ENCODE results near the gene CEBPB. TPM values are rescaled to one million over a fixed set of nuclear protein-coding genes. Genes with fewer than 3 reads are reported as not detected.

The CEBPB gene
- total RNA-seq, 1 donor from 2014 or later = 118 TPM

DNA sequence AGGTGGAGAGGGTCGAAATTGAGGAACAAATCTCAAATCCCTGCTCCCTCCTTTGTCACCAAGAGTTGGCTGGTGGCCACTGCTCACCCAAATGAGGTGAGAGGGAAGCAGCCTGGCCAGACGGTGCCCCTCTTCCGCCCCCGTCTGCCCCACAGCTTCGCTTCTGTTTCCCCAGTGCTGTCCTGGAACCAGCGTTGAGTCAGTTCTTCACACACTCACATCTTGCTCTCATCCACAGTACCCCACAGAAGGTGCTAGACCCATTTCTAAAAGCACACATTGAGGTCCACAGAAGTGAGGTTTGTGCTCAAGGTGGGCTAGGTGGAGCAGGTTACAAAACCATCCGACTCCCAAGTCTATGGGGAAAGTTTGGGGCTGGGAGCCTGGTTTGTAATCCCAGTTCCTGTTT is 3.8 kb downstream of the CEBPB start:
- DNase-seq (ENCODE audit: low read depth) (no peak), FAIRE-seq (no peak)
- Histone ChIP-seq H3K4me3 (ENCODE audit: low read depth, low read length) (no peak overlapping the region), H3K27me3 (ENCODE audit: control insufficient read depth, insufficient read depth, low read length) (no peaks in the 10 kb centered on the region), H3K36me3 (ENCODE audit: control insufficient read depth, insufficient read depth, low read length) (peaks cover 4% of the 10 kb centered on the region)
- no peak for TF ChIP-seq CTCF (IDR thresholded peaks at IDR 0.05; ENCODE audit: insufficient read depth, low read length, severe bottlenecking)

DNA sequence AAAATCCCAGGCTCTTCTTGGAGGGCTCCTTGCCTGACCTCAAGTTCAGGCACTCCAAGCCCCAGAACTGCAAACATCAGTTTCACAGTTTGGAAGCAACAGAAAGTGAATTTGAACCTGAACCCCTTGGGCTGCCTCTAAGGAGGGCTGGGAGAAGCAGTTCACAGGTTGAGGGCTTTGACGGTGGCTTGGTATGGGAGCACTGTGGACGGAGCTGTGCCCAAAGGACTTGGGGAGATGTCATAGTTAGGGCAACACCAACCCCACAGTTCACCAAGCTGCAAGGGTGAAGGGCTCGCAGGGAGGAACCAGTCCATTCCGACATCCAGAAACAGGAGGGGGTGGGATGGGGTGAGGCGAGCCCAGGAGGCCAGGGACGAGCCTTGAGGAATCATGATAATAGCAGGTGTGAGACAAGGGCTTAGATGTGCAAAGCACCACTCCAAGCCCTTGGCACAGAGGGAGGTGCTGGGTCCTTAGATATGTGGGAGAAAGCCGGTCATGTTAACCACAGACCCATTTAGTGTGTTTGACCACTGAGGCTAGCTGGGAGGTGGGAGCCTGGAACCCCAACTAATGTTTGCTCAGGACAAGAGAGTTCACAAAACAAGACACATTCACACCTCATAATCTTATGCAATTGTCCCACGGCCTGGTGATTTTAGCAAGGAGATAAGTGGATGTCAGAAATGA is 4.3 kb downstream of the CEBPB start:
- no peak for TF ChIP-seq CTCF (IDR thresholded peaks at IDR 0.05; ENCODE audit: insufficient read depth, low read length, severe bottlenecking)
- H3K27me3 ChIP-seq (ENCODE audit: control insufficient read depth, insufficient read depth, low read length) = no peaks in the 10 kb centered on the region
- peaks cover 4% of the 10 kb centered on the region for H3K36me3 ChIP-seq (ENCODE audit: control insufficient read depth, insufficient read depth, low read length)
- no peak for FAIRE-seq
- DNase-seq (ENCODE audit: low read depth) = no peak
- no peak overlapping the region for H3K4me3 ChIP-seq (ENCODE audit: low read depth, low read length)

DNA sequence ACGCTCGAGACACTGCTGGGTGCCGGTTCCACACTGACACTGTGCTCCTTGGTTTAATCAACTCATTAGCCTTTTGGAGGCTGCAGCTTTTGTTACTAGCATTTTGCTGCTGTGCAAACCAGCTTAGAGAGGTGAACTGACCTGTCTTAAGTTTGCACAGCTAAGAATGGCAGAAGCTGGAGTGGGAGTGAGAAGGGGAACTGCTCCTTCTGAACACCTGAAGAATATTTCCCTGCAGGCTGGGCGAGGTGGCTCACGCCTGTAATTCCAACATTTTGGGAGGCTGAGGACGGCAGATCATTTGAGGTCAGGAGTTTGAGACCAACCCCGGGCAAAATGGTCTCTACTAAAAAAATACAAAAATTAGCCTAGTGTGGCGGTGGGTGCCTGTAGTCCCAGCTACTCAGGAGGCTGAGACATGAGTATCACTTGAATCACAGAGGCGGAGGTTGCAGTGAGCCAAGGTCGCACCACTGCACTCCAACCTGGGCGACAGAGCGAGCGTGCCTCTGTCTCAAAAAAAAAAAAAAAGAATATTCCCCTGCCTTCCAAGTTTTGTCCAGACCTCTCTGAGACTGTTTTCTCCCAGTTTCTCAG is 5.0 kb downstream of the CEBPB start:
- FAIRE-seq (no peak), DNase-seq (ENCODE audit: low read depth) (no peak)
- TF ChIP-seq CTCF (IDR thresholded peaks at IDR 0.05; ENCODE audit: insufficient read depth, low read length, severe bottlenecking) = no peak

GRCh38 chr20:50196248-50196647 is 5.6 kb downstream of the CEBPB start:
- DNase-seq (ENCODE audit: low read depth) (no peak), FAIRE-seq (no peak)
- H3K27me3 ChIP-seq (ENCODE audit: control insufficient read depth, insufficient read depth, low read length) = no peaks in the 10 kb centered on the region

More for the DNA sequence above, 5.0 kb downstream of the CEBPB start:
- Histone ChIP-seq H3K27me3 (ENCODE audit: control insufficient read depth, insufficient read depth, low read length) (no peaks in the 10 kb centered on the region), H3K36me3 (ENCODE audit: control insufficient read depth, insufficient read depth, low read length) (peaks cover 4% of the 10 kb centered on the region), H3K4me3 (ENCODE audit: low read depth, low read length) (no peak overlapping the region)

GRCh38 chr20:50196896-50197295 is 6.3 kb downstream of the CEBPB start:
- Histone ChIP-seq H3K36me3 (ENCODE audit: control insufficient read depth, insufficient read depth, low read length) (peaks cover 3% of the 10 kb centered on the region), H3K4me3 (ENCODE audit: low read depth, low read length) (no peak overlapping the region), H3K27me3 (ENCODE audit: control insufficient read depth, insufficient read depth, low read length) (no peaks in the 10 kb centered on the region)
- no peak for TF ChIP-seq CTCF (IDR thresholded peaks at IDR 0.05; ENCODE audit: insufficient read depth, low read length, severe bottlenecking)
- DNase-seq (ENCODE audit: low read depth) (no peak), FAIRE-seq (no peak)

More at GRCh38 chr20:50196248-50196647, 5.6 kb downstream of the CEBPB start:
- no peak for TF ChIP-seq CTCF (IDR thresholded peaks at IDR 0.05; ENCODE audit: insufficient read depth, low read length, severe bottlenecking)
- Histone ChIP-seq H3K4me3 (ENCODE audit: low read depth, low read length) (no peak overlapping the region), H3K36me3 (ENCODE audit: control insufficient read depth, insufficient read depth, low read length) (peaks cover 4% of the 10 kb centered on the region)
